NCI-H510A (cell line): ENCODE data around the gene EPB41L2.
"Not testable (repeated sequence)": the region's sequence is repeated elsewhere in the genome, so short reads cannot be mapped to it uniquely, and the experiment has no call there.

Source experiments
- DNase-seq: peaks from one replicate; lab custom pipeline; 2025; lab: John Stamatoyannopoulos, UW

The EPB41L2 gene

DNA sequence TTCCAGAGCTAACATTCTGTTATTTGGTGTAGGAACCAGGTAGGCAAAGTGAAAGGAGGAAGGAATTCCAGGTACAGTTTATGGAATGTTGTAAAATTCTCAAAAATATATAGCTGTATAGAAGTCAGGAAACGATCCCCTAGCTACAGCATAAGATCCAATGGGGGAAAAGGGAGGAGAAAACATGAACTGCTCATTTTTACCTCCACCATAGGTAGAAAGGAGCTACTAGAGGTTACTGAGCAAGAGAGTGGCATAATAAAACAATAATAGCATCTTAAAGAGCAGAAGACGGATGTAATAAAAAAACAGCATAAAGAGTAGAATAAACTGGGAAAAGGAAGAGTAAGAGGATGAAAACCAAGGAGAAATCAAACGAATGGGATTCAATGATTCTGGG lies 26.9 kb downstream of the EPB41L2 start:
- DNase-seq = no peak

DNA sequence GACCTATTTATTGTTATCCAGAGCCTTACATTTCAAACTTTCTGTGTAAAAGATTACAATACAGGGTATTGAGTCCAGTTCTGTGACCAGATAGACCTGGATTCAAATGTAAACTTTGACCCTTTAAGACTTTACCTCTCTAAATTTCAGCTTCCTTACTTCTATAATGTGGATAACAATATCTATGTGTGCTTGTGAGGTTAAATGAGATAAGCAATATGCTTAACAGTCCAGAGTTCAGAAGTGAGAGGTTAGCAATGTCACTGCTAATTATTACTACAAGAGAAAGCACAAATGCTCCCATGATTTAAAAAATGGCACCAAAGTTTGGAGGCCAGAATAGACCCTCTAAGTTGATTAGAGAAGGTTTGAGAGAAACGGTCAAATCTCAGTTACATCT lies 27.5 kb downstream of the EPB41L2 start:
- no peak for DNase-seq

- DNase-seq = no peak
Measured at GRCh38 chr6:131033631-131034030, 29.4 kb downstream of the EPB41L2 start.

DNA sequence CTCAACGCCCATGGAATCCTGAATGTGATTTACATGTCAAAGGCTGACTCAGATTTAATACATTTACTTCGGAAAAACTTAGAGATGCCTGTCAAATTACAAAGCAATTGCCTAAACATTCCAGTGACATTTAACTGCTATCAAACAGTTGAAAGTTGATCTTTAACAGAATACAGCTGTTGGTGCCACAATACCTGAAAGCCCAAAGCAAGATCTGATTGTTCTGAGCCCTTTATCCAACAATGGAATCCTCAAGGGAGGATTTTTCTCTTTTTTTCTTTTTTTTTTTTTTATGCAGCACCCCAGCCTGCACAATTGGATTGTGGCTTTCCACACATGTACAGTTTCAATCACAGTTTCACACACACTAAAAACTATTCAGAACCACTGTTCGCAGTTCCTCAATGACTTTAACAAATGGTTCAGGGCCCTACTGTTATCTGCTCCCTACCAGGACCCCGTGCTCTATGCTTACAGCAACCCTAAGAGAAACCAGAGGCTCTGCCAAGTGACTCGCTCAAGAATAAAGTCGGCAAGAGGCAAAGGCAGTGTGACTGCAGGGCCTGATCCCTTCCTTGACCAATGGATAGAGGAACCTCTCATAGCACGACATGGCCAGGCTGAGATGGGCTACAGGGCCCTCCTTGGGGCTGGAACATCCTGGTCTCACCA lies 33.3 kb downstream of the EPB41L2 start:
- DNase-seq = no peak

DNA sequence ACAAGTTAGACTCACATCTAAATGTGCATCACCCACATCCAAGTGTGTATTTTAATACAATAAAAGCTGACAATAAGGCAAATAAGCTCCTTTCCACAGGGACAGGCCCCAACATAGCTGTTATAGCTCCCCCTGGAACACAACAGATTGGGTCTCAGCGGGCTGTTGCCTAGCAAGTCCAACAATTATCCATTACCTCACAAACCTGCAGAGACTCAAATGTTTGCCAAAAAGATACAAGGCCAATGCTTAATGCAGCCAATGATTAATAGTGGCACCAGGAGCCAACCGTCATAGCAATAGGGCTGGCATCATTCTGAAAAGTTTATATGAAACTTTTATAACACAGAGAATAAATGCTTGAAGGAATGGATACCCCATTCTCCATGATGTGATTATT lies 35.7 kb downstream of the EPB41L2 start:
- DNase-seq = no peak

DNA sequence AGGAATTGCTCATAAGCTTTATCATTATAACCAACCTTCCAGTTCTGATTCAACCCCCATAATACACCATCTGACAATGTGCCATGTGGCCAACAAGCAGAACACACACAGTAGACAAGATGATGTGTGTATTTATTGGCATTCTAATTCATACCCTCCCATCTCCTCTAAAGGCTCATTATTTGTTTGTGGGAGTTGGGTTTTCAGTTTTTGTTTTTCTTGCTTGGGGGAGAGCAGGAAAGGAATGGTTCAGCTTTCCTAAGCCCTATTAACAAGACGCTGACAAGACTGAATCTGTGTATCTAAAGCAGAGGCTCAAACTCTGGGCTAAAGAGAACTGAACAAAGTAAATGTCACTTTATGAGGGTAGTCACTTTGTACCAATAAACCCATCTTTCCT lies 36.8 kb downstream of the EPB41L2 start:
- DNase-seq = no peak

GRCh38 chr6:131024565-131024964 lies 38.5 kb downstream of the EPB41L2 start:
- no peak for DNase-seq

DNA sequence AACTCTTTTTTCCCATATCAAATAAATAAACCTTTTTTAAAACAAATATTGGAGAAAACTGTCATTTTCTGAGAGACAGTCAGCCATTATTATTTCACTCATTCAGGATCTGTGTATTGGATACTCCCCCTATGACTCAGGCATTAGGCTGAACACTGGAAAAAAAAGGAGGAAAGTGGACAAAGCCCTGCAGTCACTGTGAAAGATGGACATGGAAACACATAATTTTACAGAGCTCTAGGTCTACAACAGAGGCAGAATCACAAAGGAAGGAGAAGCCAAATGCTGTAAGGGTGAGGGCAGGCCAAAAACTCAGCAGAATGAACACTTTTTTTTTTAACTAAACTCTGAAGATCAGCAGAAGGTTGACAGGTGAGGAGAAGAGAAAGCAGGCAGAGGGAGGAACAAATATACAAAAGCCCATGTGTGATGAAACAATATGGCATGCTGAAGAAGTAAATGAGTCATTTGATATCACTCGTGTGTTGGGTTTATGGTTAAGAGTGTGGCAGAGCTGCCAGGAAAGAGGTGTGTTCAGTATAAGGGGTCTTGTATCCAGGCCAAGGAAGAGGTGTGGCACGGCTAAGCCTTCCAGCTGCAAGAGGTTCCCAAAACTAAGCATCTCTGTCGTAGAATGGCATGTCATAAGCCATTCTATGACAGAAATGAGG lies 39.1 kb downstream of the EPB41L2 start:
- DNase-seq = no peak

GRCh38 chr6:131022691-131023090 lies 40.4 kb downstream of the EPB41L2 start:
- no peak for DNase-seq

GRCh38 chr6:131017962-131018361 lies 45.1 kb downstream of the EPB41L2 start:
- DNase-seq = no peak

DNA sequence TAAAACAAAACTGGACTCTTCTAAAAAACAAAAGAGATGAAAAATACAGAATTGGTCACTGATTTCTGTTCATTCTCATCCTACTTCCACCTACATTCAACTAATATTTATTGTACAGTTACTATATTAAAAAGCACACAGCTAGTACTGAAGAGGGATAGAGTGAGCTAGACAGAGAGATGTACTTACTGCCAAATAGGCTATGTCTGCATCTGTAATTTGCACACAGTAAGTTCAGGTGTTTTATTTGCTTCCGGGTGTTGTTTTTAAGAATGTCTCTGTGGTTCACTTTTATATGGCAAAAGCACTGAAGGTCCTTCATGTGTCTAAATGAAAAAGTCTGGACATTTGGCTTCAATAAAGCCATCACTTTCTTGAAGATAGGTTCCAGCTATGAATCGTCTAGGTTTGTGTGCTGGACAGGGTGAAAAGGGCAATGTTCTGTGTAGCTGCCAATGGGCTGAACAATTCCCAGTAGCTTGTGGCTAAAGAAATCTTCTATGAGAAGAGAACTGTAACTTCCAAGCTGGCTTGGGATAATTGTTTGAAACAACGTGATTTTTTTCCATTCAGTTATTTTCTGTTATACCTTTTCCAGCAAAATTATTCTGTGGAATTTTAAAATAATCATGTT lies 47.3 kb downstream of the EPB41L2 start:
- DNase-seq = no peak

DNA sequence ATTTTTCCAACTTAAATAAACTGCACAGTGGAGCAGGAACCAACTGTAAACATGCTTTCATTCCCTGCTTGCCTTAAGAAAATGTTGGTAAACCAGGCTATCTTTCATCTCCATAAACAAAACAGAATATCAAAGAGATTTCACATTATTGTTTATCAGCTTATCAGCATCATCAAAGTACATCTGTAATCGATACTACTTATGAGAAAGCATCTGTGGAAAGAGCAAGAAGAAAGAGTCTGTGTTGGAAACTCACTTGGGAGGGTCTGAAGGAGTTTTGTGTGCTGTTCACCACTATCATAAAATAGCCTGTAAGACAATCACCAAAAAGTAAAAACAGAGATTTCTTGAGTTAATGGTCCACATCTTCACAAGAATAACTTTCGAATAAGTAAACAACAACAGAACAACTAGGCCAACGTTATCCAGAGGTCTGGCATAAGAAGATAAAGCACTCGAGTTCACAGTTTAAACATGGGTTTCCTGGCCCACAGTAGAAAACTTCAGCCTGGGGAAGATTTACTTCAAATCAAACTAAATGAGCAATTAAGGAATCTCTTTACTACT lies 47.9 kb downstream of the EPB41L2 start:
- no peak for DNase-seq

- no peak for DNase-seq
Measured at GRCh38 chr6:131014080-131014776, 48.8 kb downstream of the EPB41L2 start.

GRCh38 chr6:131013495-131013894 lies 49.5 kb downstream of the EPB41L2 start:
- DNase-seq = no peak

GRCh38 chr6:131009790-131010189 lies 53.3 kb downstream of the EPB41L2 start:
- DNase-seq = no peak

DNA sequence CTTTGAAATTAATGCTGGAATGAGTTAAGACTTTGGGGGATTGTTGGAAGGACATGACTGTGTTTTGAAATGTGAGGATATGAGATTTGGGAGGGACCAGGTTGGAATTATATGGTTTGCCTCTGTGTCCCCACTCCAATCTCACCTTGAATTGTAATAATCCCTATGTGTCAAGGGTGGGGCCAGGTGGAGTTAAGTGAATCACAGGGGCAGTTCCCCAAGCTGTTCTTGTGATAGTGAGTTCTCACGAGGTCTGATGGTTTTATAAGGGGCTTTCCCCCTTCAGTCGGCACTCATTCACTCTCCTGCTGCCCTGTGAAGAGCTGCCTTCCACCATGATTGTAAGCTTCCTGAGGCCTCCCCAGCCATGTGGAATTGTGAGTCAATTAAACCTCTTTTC lies 54.1 kb downstream of the EPB41L2 start:
- not testable (repeated sequence) for DNase-seq

DNA sequence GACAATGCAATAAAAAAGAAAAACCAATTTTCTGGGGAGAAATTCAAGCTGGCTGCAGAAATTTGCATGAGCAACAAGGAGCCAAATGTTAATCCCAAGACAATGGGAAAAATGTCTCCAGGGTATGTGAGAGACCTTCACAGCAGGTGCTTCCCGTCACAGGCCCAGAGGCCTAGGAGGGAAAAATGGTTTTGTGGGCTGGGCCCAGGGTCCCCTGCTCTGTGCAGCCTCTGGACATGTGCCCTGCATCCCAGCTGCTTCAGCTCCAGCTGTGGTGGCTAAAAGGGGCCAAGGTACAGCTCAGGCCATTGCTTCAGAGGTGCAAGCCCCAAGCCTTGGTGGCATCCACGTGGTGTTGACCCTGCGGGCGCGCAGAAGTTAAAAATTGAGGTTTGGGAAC lies 55.1 kb downstream of the EPB41L2 start:
- not testable (repeated sequence) for DNase-seq

DNA sequence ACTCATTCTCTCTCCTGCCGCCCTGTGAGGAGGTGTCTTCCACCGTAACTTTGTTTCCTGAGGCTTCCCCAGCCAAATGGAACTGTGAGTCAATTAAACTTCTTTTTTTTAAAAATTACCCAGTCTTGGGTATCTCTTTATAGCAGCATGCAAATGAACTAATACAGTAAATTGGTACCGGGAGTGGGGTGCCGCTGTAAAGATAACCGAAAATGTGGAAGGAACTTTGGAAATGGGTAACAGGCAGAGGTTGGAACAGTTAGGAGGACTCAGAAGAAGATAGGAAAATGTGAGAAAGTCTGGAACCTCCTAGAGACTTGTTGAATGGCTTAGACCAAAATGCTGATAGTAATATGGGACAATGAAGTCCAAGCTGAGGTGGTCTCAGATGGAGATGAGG lies 55.8 kb downstream of the EPB41L2 start:
- DNase-seq = no peak

GRCh38 chr6:131005439-131006016 lies 57.5 kb downstream of the EPB41L2 start:
- no peak for DNase-seq

GRCh38 chr6:131004936-131005335 lies 58.1 kb downstream of the EPB41L2 start:
- DNase-seq = no peak

- no peak for DNase-seq
Measured at GRCh38 chr6:131004387-131004755, 58.7 kb downstream of the EPB41L2 start.
